ENCODE data around the gene CYP26C1.
A peak's percentile ranks its signal among the peaks of the same experiment; 100 is the strongest.
"Not testable (repeated sequence)": the region's sequence is repeated elsewhere in the genome, so short reads cannot be mapped to it uniquely, and the experiment has no call there.

The CYP26C1 gene

DNA sequence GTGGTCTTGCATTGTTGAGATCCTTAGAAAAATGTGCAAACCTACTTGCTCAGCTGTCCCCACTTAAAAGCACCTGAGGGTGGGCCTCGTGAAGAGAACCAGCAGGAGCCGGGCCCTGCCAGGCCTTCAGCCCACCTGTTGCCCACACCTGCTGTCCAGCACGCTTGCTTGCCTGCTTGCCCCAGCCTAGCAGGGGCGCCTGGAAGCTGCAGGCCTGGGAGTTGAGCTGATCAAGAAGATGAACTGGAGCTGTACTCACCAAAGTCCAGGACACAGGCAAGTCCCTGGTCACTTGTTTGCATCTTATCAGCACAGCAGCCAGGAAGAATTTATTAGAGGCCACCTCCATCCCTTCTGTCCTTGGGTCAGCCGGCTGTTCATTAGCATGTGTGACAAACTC is 36.3 kb downstream of the CYP26C1 start:
- no peak for DNase-seq (ENCODE audit: low read depth)
- H3K4me3 ChIP-seq (ENCODE audit: control insufficient read depth, low read depth, low read length): no peak overlapping the region
- TF ChIP-seq, protein P1, sequence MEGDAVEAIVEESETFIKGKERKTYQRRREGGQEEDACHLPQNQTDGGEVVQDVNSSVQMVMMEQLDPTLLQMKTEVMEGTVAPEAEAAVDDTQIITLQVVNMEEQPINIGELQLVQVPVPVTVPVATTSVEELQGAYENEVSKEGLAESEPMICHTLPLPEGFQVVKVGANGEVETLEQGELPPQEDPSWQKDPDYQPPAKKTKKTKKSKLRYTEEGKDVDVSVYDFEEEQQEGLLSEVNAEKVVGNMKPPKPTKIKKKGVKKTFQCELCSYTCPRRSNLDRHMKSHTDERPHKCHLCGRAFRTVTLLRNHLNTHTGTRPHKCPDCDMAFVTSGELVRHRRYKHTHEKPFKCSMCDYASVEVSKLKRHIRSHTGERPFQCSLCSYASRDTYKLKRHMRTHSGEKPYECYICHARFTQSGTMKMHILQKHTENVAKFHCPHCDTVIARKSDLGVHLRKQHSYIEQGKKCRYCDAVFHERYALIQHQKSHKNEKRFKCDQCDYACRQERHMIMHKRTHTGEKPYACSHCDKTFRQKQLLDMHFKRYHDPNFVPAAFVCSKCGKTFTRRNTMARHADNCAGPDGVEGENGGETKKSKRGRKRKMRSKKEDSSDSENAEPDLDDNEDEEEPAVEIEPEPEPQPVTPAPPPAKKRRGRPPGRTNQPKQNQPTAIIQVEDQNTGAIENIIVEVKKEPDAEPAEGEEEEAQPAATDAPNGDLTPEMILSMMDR (conservative IDR thresholded peaks at IDR 0.05; ENCODE audit: control insufficient read depth, insufficient read depth, low read depth, low read length): no peak

DNA sequence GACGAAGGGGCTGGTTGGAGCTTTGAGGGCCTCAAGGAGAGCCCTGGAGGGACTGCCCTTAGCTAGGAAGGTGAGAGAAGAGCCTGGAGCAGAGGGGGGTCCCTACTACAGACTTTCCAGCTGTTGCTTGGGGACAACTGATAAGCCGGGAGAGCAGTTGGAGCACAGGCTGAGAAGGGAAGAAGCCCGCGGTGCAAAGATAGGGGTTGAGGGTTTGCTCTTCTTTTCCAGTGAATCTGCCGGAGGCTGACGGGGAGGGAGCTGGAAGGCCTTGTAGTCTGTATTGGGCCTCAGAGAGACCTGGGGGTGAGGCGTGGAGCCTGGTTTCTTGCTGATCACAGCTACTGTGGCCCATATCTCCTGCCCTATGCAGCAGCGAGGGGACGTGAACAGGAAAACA is 36.8 kb downstream of the CYP26C1 start:
- TF ChIP-seq, protein P1 (conservative IDR thresholded peaks at IDR 0.05; ENCODE audit: control insufficient read depth, insufficient read depth, low read depth, low read length): no peak
- no peak overlapping the region for H3K4me3 ChIP-seq (ENCODE audit: control insufficient read depth, low read depth, low read length)
- no peak for DNase-seq (ENCODE audit: low read depth)

DNA sequence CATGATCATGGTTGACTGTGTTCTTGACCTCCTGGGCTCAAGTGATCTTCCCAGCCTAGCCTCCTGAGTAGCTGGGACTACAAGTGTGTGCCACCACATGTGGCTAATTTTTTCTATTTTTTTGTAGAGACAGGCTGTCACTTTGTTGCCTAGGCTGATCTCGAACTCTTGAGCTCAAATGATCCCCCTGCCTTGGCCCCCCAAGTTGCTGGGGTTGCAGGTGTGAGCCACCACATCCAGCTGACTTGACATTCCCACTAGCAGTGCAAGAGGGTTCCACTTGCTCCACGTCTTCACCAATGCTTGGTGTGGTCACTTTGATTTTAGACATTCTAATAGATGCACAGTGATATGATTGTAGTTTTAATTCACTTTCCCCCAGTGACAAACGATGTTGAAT is 38.2 kb downstream of the CYP26C1 start:
- H3K4me3 ChIP-seq (ENCODE audit: control insufficient read depth, low read depth, low read length): no peak overlapping the region
- TF ChIP-seq, protein P1 (conservative IDR thresholded peaks at IDR 0.05; ENCODE audit: control insufficient read depth, insufficient read depth, low read depth, low read length): no peak
- DNase-seq (ENCODE audit: low read depth): no peak

DNA sequence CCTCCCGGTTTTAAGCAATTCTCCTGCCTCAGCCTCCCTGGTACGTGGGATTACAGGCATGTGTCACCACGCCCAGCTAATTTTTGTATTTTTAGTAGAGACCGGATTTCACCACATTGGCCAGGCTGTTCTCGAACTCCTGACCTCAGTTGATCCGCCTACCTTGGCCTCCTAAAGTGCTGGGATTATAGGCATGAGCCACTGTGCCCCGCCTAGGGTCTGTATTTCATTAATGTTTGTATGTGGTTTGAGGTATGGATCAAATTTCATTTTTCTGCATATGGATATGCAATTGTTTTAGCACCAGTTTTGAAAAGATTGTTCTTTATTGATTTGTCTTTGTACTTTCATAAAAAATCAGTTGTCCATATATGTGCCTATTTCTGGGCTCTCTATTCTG is 39.1 kb downstream of the CYP26C1 start:
- no peak for DNase-seq (ENCODE audit: low read depth)
- TF ChIP-seq, protein P1 (conservative IDR thresholded peaks at IDR 0.05; ENCODE audit: control insufficient read depth, insufficient read depth, low read depth, low read length): no peak
- H3K4me3 ChIP-seq (ENCODE audit: control insufficient read depth, low read depth, low read length): no peak overlapping the region

DNA sequence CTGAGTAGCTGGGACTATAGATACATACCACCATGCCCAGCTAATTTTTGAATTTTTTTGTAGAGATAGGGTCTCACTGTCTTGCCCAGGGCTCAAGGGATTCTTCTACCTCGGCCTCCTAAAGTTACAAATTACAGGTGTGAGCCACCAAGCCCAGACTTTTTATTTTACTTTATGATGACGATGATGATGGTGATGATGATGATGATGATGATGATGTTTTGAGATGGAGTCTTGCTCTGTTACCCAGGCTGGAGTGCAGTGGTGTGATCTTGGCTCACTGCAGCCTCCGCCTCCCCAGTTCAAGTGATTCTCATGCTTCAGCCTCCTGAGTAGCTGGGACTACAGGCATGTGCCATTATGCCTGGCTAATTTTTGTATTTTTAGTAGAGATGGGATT is 40.5 kb downstream of the CYP26C1 start:
- H3K4me3 ChIP-seq (ENCODE audit: control insufficient read depth, low read depth, low read length); DNase-seq (ENCODE audit: low read depth): not testable (repeated sequence)

DNA sequence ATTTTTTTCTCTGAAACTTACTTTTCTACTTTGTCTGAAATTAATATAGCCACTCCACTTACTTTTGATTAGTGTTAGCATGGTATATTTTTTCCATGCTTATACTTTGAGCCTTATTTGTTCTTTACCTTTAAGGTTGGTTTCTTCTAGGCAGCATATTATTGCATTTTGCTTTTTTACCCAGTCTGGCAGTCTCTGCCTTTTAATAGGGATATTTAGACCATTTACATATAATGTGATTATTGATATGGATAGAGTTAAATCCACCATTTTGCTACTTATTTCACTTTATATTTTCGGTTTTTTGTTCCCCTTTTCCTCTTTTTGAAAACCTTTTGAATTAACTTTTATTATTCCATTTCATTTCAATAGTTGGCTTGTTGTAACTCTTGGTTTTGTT is 43.4 kb downstream of the CYP26C1 start:
- DNase-seq (ENCODE audit: low read depth): no peak
- TF ChIP-seq, protein P1 (conservative IDR thresholded peaks at IDR 0.05; ENCODE audit: control insufficient read depth, insufficient read depth, low read depth, low read length): no peak
- no peak overlapping the region for H3K4me3 ChIP-seq (ENCODE audit: control insufficient read depth, low read depth, low read length)

DNA sequence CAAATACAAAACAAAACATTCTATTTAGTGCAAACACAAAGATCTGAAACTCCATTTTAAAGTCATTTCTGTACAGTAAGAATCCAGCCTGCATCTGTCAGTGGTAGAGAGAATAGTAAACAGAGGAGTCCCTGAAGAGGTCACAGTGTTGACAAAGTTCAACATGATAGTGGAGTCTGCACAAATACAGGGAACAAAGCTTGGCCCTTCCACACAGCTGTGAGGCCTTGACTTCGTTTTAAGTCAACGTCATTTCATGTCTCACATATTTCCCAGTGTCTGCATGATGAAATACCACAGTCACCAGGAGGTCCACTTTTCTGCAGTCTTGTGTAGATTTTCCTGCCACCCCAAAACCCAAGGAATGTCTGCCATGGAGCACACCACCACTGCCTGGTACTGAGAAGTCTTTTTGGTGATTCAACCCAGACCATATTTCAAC is 46.1 kb downstream of the CYP26C1 start:
- TF ChIP-seq, protein P1 (conservative IDR thresholded peaks at IDR 0.05; ENCODE audit: control insufficient read depth, insufficient read depth, low read depth, low read length): no peak
- H3K4me3 ChIP-seq (ENCODE audit: control insufficient read depth, low read depth, low read length): no peak overlapping the region

More for the DNA sequence above, 46.1 kb downstream of the CYP26C1 start:
- peak; percentile 5 for DNase-seq (ENCODE audit: low read depth)

Data from fibroblast of mammary gland (primary cell).